ENCODE measurements around the gene FBXL15. TPM values are rescaled to one million over a fixed set of nuclear protein-coding genes. Genes with fewer than 3 reads are reported as not detected.

Gene FBXL15
- total RNA-seq, 1 donor from 2014 or later, result 16.6 TPM

DNA sequence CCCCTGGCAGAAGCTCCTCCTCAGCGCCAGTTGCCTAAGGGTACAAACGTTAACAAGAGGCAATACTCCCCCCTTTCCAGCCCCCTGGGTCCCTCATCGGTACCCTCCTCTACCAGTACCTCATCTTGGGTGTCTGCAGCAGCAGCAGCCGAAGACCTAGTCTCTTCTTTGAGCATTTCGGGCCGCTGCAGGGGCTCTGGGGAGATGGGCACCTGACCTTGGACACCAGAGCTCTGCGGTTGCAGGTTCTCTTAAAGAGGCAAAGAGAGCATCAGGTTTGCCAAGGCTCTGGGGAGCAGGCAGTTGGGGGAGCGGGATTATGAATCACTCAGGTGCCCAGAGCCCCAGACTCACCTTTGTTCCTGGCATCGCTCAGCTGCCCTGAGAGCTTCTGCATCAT is 3.5 kb downstream of the FBXL15 start:
- Histone ChIP-seq H3K4me3 (no peak overlapping the region), H3K9me3 (no peaks in the 10 kb centered on the region), H3K36me3 (peaks cover 22% of the 10 kb centered on the region), H3K27me3 (ENCODE audit: low read depth) (no peaks in the 10 kb centered on the region), H3K27ac (no peak overlapping the region), H3K4me1 (peaks cover 29% of the 10 kb centered on the region)
- intact Hi-C loops (cut with DNase I), result no loop called here
- TF ChIP-seq, protein P1, sequence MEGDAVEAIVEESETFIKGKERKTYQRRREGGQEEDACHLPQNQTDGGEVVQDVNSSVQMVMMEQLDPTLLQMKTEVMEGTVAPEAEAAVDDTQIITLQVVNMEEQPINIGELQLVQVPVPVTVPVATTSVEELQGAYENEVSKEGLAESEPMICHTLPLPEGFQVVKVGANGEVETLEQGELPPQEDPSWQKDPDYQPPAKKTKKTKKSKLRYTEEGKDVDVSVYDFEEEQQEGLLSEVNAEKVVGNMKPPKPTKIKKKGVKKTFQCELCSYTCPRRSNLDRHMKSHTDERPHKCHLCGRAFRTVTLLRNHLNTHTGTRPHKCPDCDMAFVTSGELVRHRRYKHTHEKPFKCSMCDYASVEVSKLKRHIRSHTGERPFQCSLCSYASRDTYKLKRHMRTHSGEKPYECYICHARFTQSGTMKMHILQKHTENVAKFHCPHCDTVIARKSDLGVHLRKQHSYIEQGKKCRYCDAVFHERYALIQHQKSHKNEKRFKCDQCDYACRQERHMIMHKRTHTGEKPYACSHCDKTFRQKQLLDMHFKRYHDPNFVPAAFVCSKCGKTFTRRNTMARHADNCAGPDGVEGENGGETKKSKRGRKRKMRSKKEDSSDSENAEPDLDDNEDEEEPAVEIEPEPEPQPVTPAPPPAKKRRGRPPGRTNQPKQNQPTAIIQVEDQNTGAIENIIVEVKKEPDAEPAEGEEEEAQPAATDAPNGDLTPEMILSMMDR (IDR thresholded peaks at IDR 0.05), result no peak
- ATAC-seq (no peak), DNase-seq (no peak)

DNA sequence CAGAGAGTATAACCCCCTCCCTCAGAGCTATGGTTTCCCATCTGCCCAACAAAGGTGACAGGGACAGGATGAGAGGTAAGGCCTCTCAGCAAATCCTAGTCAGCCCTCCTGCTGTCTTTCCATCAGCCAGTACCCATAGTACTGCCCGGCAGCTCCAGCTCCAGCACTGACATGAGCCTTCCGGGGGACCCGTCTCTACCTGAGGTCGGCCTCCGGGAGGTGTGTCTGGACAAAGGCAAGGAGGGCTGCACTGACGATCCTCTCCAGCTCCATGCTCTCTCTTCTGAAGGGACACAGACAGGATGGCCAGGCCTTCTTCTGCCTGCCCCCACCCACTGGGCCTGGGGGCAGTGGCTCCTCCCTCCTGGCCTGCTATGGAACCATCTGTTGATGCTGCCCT is 4.3 kb downstream of the FBXL15 start:
- H3K27me3 ChIP-seq (ENCODE audit: low read depth), result no peaks in the 10 kb centered on the region
- H3K4me1 ChIP-seq, result peaks cover 22% of the 10 kb centered on the region
- H3K9me3 ChIP-seq, result no peaks in the 10 kb centered on the region
- TF ChIP-seq, protein P1 (IDR thresholded peaks at IDR 0.05), result no peak
- no peak overlapping the region for H3K4me3 ChIP-seq
- peaks cover 22% of the 10 kb centered on the region for H3K36me3 ChIP-seq
- ATAC-seq, result no peak
- H3K27ac ChIP-seq, result no peak overlapping the region
- DNase-seq, result no peak
- intact Hi-C loops (cut with DNase I), result no loop called here

- H3K9me3 ChIP-seq, result no peaks in the 10 kb centered on the region
- intact Hi-C loops (cut with DNase I), result no loop called here
- no peak overlapping the region for H3K27ac ChIP-seq
- H3K4me3 ChIP-seq, result no peak overlapping the region
- ATAC-seq, result no peak
- peaks cover 16% of the 10 kb centered on the region for H3K4me1 ChIP-seq
- TF ChIP-seq, protein P1 (IDR thresholded peaks at IDR 0.05), result no peak
- DNase-seq, result no peak
- no peaks in the 10 kb centered on the region for H3K27me3 ChIP-seq (ENCODE audit: low read depth)
- H3K36me3 ChIP-seq, result peaks cover 22% of the 10 kb centered on the region
Measured at GRCh38 chr10:102425444-102425843, 4.8 kb downstream of the FBXL15 start.

DNA sequence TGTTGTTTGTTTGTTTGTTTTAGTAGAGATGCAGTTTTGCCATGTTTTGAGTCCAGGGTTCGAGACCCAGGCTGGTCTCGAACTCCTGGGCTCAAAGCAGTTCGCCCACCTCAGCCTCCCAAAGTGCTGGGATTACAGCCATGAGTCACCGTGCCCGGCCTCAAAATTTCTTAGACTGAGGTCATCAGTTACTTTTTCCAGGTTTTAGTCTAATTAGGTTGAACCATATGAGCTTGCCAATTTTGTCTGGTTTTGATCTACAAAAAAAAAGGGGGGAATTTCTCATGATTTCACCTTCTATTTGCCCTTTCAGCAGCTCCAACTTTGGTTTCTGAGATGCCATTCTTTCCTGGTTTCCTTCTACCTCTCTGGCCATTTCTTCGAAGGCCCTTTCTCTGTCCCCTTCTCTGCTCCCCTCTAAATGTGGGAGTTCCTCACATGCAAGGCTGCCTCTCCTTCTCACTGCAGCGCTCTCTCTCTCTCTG is 6.2 kb downstream of the FBXL15 start:
- H3K9me3 ChIP-seq, result no peaks in the 10 kb centered on the region
- TF ChIP-seq, protein P1 (IDR thresholded peaks at IDR 0.05), result no peak
- intact Hi-C loops (cut with DNase I), result no loop called here

GRCh38 chr10:102429468-102429867 is 8.8 kb downstream of the FBXL15 start:
- no peak overlapping the region for H3K4me3 ChIP-seq
- peaks cover 6% of the 10 kb centered on the region for H3K36me3 ChIP-seq
- TF ChIP-seq, protein P1 (IDR thresholded peaks at IDR 0.05), result no peak
- ATAC-seq (no peak), DNase-seq (no peak)
- intact Hi-C loops (cut with DNase I), result no loop called here
- peaks cover 25% of the 10 kb centered on the region for H3K4me1 ChIP-seq
- no peaks in the 10 kb centered on the region for H3K27me3 ChIP-seq (ENCODE audit: low read depth)
- no peak overlapping the region for H3K27ac ChIP-seq
- H3K9me3 ChIP-seq, result no peaks in the 10 kb centered on the region

More for the DNA sequence above, 6.2 kb downstream of the FBXL15 start:
- no peak overlapping the region for H3K4me3 ChIP-seq
- peaks cover 22% of the 10 kb centered on the region for H3K36me3 ChIP-seq
- H3K27ac ChIP-seq, result no peak overlapping the region
- peaks cover 21% of the 10 kb centered on the region for H3K4me1 ChIP-seq
- no peaks in the 10 kb centered on the region for H3K27me3 ChIP-seq (ENCODE audit: low read depth)
- no peak for ATAC-seq
- DNase-seq, result no peak

Measured in lower lobe of right lung (tissue), 2 donors.